NB4 (cell line): Measurements from ENCODE around the gene CCDC66.
"Not testable (repeated sequence)": the region's sequence is repeated elsewhere in the genome, so short reads cannot be mapped to it uniquely, and the experiment has no call there.

Experiments
- DNase-seq: peaks from one replicate; pipeline ENCODE4 v3.0.0; 2010; ENCODE audit warnings: low read depth
- H3K4me3 ChIP-seq: one replicate; pipeline ENCODE4 v1.5.1; 2011; ENCODE audit warnings: mild to moderate bottlenecking, low read depth, low read length, moderate library complexity
- MAX ChIP-seq: IDR thresholded peaks from 2 replicates; pipeline ENCODE4 v1.6.1; 2011; ENCODE audit warnings: low read depth, low read length
- MYC ChIP-seq: IDR thresholded peaks from 2 replicates; pipeline ENCODE4 v1.6.1; 2011; ENCODE audit warnings: low read depth, low read length
- POLR2A ChIP-seq: IDR thresholded peaks from 2 replicates; pipeline ENCODE4 v1.6.1; 2011; ENCODE audit warnings: mild to moderate bottlenecking; ENCODE audit not compliant: insufficient read length; ENCODE audit errors: extremely low read depth
- TF ChIP-seq, protein P1 (sequence below): IDR thresholded peaks from one replicate; pipeline ENCODE4 v1.5.1; 2012; ENCODE audit warnings: low read depth, low read length

CCDC66 gene

GRCh38 chr3:56595975-56596840 lies 39.2 kb downstream of the CCDC66 start:
- H3K4me3 ChIP-seq, result no peak overlapping the region
- no peak for DNase-seq
- no peak for TF ChIP-seq POLR2A
- TF ChIP-seq MYC, result no peak
- TF ChIP-seq MAX, result no peak
- TF ChIP-seq, protein P1, sequence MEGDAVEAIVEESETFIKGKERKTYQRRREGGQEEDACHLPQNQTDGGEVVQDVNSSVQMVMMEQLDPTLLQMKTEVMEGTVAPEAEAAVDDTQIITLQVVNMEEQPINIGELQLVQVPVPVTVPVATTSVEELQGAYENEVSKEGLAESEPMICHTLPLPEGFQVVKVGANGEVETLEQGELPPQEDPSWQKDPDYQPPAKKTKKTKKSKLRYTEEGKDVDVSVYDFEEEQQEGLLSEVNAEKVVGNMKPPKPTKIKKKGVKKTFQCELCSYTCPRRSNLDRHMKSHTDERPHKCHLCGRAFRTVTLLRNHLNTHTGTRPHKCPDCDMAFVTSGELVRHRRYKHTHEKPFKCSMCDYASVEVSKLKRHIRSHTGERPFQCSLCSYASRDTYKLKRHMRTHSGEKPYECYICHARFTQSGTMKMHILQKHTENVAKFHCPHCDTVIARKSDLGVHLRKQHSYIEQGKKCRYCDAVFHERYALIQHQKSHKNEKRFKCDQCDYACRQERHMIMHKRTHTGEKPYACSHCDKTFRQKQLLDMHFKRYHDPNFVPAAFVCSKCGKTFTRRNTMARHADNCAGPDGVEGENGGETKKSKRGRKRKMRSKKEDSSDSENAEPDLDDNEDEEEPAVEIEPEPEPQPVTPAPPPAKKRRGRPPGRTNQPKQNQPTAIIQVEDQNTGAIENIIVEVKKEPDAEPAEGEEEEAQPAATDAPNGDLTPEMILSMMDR, result no peak

GRCh38 chr3:56608479-56608878 lies 51.5 kb downstream of the CCDC66 start:
- DNase-seq, H3K4me3 ChIP-seq: not testable (repeated sequence)

GRCh38 chr3:56610669-56611335 lies 53.8 kb downstream of the CCDC66 start:
- H3K4me3 ChIP-seq, result no peak overlapping the region
- TF ChIP-seq POLR2A, result no peak
- no peak for TF ChIP-seq MYC
- no peak for TF ChIP-seq MAX
- TF ChIP-seq, protein P1, result no peak
- DNase-seq, result no peak

DNA sequence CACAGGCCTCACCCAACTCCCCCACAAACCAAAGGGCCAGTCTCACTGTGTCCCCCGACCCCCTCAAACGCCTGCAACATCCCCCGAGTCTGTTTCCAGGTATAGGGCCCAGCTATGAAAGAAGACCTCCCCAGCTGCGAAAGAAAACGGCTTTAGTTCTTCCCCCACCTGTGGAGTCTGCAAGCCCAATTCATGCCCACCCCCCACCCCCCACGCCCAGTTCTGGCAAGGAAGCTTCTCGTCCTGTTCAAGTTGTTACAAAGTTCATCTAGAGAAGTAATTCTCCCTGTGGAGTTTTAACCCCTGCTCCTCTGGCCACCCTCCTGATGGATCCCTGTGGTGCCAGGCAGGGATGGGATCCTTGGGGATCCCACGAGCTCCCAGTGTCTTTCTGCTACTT lies 54.4 kb downstream of the CCDC66 start:
- TF ChIP-seq, protein P1, result no peak
- TF ChIP-seq MAX (no peak), POLR2A (no peak), MYC (no peak)
- no peak for DNase-seq
- no peak overlapping the region for H3K4me3 ChIP-seq

GRCh38 chr3:56612146-56612545 lies 55.2 kb downstream of the CCDC66 start:
- DNase-seq, result no peak
- TF ChIP-seq, protein P1, result no peak
- no peak overlapping the region for H3K4me3 ChIP-seq

DNA sequence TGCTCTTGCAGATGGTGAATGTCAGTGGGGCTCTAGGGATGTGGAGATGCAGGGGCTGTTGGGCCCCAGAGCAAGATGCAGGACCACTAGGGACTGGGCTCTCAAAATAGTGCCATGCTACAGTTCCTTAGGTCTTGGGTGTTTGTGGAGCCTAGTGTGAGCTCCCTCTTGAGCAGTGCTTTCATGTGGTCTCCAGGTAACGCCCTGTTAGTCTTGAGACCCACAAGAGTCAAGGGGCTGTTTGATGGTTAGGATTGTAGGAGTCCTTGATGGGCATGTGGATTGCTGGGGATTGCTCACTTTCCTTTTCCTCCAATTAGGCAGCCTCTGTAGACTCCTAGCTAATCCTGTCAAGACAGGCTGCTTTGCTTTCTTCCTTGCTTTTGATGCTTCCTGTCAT lies 56.0 kb downstream of the CCDC66 start:
- DNase-seq, result no peak
- no peak overlapping the region for H3K4me3 ChIP-seq
- TF ChIP-seq MAX (no peak), MYC (no peak), POLR2A (no peak)
- TF ChIP-seq, protein P1, result no peak
